Measurements from ENCODE around the gene LCE6A.

- TF ChIP-seq CTCF (IDR thresholded peaks at IDR 0.05; ENCODE audit: low read depth, low read length, poor library complexity, severe bottlenecking) (no peak), EZH2phosphoT487 (IDR thresholded peaks at IDR 0.05; ENCODE audit: borderline replicate concordance, low read length) (no peak)
Observed at GRCh38 chr1:152884085-152884484, 41.4 kb downstream of the LCE6A start.
